HG03175 (cell line): ENCODE results near the gene STXBP6.

Experiments
- ATAC-seq: cut with Tn5 transposase; IDR thresholded peaks from one replicate; pipeline ENCODE4 v1.9.1; 2021; ENCODE audit warnings: mild to moderate bottlenecking, moderate library complexity; ENCODE audit not compliant: unreplicated experiment

STXBP6 gene

DNA sequence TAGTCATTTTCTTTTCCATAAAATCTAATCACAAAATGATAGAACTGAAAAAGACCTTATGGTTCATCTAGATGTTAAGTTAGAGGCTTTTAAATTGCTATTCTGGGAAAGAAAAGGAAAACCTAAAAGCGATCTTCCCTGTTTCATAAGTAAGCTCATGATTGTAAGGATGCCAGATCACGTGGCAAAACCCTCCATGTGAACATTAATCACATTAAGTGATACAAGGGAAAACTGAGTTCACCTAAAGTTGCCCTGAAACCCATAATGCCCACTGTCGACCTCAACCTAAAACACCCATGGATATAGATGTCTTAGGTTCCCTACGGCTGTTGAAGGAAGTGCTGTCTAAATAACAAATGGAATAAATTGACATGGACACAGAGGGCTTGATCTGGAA, 3.0 kb upstream of the STXBP6 start:
- no peak for ATAC-seq

DNA sequence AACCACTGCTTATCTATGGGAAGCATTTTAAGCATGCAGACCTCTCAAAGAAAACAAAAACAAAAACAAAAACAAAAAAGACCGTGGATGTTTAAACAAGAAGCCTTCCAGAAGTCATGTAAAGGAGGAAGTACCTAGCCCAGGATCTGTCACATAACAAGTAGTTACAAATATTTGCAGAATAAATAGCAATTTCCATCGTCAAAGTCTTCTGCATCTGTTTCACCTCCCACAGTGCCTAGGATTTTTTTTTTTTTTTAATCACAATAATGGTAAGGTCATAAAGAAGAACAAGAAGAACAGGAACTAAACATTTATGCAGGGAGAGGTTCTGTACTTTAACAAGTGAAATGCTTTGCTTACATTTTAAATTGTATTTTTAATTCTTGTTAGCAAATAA, 2.4 kb upstream of the STXBP6 start:
- ATAC-seq: no peak

GRCh38 chr14:25050269-25051150, 563 bp upstream of the STXBP6 start:
- ATAC-seq: no peak

GRCh38 chr14:25049093-25049567, 817 bp downstream of the STXBP6 start:
- no peak for ATAC-seq

DNA sequence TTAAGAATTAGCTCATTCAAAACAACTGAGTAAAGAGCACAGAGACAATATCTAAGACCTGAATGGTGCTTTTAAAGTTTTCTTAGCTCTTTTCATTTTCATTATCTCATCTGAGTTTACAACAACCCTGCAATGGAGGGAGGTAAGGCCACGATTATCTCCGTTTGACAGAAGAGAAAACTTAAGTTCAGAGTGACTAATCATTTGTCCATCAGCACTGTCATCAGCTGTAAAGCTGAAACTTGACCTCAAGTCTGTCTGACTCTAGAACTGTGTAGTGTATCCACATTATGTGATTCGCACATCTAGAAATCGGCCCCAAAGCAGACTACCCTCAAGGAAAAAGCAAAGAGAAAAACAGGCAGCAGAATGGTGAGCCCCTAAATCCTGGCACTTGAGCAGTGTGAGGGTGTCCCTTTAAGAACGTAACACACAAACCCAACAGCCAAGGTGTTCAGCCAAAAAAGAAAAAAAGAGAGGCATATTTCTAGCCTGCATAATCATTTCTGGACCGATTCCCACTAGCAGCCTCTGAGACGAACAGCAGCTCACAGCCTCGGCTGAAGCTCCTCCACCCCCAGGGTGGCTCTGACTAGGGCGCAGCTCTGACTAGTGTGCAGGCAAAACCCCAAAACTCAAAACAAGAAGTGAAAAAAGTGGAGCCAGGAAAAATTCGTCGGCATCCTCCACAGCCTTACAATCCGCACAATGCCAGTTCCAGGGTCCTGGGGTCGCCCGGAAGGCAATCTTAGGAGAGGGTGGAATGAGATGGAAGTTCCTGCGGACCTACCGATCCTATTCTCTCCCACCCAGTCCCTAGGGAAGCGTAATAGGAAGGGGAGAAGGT, 1.6 kb downstream of the STXBP6 start:
- no peak for ATAC-seq

GRCh38 chr14:25046301-25046943, 3.5 kb downstream of the STXBP6 start:
- ATAC-seq: no peak

DNA sequence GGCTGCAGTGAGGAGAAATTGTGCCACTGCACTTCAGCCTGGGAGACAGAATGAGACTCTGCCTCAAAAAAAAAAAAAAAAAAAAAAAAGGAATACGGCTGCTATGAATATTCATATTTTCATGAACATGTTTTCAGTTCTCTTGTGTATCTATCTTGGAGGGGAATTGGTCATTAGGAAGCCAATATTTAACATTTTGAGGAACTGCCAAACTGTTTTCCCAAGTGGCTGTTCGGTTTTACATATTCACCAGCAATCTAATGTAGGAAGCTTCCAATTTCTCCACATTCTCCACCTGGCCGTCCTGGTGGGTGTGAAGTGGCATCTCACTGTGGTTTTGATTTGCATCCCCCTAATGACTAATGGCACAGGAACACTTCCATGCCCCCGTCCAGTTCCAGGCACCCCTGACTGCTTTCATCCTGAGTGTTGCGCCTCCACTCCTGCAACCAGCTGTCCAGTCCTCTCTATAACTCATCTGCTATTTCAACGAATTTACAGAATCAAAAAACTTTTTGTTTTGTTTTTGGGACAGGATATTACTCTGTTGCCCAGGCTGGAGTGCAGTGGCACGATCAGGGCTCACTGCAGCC, 5.7 kb downstream of the STXBP6 start:
- ATAC-seq: no peak

DNA sequence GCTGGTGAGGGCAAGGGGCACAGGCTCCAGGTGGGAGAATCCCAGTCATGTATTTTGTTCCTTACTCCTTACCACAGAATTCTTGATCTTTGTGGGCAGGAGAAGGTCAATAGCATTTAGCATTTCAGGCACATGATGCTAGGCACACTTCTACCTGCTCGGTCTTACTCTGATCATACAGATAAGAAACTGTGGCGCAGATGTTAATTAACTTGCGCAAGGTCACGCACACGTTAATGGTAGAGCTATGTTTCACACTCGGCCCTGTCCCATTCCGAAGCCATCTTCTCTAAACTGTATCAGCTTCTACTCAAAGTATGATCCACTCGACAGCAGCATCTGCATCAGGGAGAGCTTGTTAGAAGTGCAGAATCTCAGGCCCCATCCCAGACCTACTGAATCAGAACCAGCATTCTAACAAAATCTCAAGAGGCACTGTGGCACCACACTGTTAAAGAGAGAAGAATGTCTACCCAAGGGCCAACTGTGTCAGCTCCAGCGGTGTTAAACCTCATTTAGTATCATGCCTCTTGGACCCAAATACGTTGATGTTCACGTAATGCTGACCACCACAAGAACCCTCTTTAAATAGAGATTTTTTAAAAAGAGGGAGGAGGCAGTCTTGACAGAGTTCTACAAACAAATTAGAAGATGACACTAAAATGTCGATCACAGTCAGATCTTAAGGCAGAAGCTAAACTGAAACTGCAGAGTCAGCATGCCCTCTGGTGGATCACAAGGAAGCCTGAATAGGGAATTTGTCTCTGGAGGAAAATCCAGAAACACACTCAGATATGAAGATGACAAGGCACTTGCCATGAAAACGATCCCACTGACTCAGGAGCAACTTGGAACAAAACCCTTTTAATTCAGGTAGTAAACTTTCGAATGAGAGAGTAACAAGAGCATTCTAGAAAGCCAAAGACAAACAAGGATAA, 7.3 kb downstream of the STXBP6 start:
- ATAC-seq: no peak

DNA sequence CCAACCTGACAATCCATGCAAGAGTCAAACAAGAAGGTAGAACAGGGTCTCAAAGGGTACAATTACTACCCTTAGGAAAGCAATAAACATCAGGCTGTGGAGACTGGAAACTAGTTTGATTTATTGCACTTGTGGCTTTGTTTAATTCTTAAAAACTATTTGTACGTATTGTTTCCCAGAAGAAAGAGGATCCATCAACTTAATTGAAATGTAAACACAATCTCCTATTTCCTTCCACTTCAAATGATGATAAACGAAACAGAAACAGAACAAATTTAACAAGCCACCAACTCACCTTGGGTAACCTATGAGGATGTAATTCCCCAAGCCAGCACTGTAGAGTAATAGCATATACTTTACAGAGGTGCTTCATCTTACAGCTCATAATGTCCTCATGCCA, 8.0 kb downstream of the STXBP6 start:
- ATAC-seq: no peak

DNA sequence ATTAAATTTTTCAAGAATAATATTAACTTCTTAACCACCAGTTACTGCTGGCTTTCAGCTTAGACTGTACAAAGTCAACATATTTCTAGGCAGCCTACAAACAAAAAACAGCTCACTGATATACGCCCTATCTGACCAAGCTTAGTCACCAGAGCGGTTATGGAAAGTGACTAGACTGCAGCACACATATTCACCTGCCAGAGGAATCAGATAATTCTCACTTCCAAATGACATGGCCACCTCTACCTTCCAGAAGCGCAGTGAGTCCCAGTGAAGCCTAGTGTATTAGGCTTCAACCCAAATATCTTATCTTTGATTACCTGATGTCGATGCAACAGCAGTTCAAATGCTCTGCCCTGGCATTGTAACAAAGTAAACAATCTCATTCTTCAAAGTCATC, 8.5 kb downstream of the STXBP6 start:
- no peak for ATAC-seq

DNA sequence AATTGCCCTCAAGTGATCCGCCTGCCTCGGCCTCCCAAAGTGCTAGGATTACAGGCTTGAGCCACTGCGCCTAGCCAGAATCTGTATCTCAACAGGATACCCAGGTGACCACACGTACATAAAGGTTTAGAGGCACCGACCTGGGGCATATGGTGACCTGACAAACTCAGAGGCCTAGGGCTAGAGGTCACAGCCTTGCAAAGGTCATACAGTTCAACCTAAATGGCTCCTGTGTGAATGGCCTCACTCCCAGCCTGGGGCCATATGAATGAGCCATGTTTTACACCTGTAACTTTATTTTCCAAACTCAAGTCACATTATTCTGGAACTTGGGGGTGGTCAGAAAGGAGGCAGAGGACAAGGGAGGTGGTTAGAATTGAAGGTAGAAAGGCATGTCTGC, 10.0 kb downstream of the STXBP6 start:
- no peak for ATAC-seq

GRCh38 chr14:25038044-25038668, 11.8 kb downstream of the STXBP6 start:
- no peak for ATAC-seq

DNA sequence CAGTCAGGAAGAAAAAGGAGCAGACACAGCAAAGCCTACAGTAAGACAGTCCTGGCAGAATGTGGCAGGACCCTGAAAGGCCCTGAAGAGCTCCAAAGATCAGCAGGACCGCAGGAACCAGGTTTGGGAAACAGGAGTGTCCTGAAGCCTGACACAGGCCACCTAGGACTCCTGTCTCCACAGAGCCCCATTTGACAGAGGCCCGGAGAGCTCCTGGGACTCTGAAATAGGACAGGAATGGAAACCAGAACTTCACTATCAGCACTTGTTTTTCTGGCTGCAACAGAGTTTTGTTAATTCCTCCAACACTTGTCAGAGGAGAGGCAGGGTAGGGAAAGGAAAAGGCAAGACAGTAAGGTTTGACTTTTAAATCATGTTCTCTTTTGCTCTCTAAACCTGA, 12.9 kb downstream of the STXBP6 start:
- ATAC-seq: no peak

DNA sequence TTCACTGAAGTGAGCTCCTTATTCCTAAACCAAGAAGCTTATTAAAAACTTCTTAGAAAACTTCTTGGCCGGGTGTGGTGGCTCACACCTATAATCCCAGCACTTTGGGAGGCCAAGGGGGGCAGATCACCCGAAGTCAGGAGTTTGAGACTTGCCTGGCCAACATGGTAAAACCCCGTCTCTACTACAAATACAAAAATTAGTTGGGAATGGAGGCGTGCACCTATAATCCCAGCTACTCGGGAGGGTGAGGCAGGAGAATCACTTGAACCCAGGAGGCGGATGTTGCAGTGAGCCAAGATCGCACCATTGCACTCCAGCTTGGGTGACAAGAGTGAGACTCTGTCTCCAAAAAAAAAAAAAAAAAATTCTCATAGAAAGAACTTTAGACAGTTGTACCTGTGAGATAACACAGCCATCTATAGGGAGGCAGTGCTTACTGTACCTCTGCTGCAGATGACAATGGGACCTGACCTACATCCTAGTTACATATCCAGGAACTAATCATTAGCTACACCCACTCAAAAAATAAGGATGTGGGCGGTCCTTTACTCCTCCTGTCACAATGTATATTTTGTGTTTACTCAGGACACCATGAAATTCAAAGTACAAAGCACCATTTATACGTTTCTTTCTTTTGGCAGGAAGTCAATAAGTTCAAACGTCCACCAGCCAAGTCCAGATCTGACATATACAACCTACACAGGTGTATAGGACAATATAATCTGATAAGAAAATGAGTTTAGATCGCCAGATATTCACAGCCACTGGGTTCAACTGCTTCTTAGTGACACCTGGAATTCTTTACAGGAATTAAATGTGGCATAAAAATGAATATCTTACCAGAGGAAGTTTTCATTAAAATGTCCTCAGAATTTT, 14.9 kb downstream of the STXBP6 start:
- no peak for ATAC-seq

DNA sequence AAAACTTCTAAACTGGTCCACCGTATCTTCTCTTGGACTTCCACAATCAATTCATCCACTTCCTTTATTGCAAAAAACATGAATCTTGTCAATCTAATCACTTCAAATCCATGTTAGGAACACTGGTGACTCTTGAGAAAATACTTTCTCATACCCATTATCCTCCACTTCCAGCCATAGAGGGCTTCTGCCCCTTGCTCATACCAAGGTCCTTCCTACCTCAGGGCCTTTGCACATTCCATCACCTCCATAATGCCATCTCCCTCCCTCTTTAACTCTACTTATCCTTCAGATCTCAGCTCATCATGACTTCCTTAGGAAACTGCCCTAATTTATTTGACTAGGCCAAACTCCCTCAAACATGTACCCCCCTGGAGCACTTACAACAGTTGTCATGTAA, 16.6 kb downstream of the STXBP6 start:
- no peak for ATAC-seq

DNA sequence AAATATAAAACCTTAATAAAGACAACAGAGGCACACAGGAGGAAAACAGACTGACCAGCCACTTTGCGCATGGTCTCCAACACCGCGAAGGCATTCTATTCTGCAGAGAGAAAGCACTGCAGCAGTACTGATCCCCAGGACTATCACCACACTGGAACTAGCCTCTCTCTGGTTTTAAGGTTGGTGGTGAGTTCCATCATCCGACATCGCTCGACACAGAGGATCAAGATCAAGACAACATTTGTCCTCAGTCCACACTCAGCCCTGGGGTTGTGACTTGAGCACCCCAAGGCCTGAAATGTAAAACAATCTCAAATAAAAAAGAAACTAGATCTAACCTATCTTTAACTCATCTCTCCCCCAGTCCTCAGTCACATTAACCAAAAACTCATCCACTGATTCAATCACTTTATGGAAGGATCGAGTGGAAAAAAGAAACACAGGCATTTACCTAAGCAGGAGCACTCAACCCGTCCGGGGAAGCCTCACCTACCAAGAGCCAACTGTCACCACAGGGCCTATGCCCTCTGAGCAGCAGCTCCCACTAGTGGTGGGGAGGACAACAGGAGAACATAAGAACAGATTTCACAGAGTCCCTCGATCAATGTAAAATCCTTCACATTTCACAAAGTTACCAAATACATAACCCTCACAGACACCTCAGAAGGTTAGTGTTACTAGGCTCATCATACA, 17.7 kb downstream of the STXBP6 start:
- ATAC-seq: no peak

GRCh38 chr14:25026476-25027137, 23.3 kb downstream of the STXBP6 start:
- ATAC-seq: peak; percentile 81
